ENCODE results near the gene DNAJB13.

Gene DNAJB13

DNA sequence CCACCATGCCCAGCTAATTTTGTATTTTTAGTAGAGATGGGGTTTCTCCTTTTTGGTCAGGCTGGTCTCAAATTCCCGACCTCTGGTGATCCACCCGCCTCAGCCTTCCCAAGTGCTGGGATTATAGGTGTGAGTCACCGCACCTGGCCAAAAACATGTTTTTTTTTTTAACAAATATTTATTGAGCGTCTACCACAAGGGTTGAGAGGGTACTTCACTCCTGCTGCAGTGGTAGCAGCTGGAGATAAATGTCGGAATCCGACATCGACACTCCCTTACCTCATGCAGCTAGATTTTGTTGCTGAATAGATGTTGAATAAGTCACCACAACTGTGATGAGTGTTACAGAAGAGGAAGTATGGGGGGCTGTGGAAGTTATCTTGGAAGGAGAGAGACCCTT is 971 bp downstream of the DNAJB13 start:
- no peak for DNase-seq (ENCODE audit: low spot score)

DNA sequence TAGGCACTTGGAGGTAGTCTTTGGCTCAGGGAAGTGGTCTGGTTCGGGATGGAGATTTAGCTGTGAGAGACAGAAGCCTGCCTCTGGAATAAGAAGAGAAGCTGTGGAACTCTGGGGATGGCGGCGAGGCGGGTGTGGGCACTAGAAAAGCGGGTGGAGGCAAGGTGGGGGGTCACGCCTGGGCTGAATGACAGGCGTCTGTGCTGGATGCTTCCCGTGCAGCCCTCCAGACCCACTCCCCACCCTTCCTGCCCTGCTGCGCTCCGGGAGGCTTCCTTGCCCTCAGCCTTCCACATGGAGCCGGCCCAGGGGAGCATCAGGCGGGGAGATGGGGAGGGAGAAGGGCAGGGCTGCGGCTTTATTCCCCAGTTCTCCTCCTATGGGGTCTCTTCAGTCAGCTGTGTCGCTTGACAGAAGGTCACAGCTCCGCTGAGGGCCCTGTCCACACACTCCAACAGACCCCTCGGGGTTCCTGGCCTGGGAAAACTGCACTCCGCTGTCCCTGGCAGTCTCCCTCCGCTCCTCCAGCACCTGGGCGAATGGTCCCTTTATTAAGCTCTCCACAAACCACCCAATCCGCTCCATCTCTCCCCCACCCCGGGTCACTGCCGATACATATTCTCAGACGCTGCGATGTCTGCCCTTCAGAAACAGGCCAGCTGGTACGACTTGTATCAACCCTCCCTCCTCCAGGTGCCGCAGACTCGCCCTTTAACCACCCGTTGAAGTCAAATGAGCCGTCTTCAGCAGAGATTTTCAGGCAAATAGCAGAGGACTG is 6.2 kb downstream of the DNAJB13 start:
- no peak for DNase-seq (ENCODE audit: low spot score)

DNA sequence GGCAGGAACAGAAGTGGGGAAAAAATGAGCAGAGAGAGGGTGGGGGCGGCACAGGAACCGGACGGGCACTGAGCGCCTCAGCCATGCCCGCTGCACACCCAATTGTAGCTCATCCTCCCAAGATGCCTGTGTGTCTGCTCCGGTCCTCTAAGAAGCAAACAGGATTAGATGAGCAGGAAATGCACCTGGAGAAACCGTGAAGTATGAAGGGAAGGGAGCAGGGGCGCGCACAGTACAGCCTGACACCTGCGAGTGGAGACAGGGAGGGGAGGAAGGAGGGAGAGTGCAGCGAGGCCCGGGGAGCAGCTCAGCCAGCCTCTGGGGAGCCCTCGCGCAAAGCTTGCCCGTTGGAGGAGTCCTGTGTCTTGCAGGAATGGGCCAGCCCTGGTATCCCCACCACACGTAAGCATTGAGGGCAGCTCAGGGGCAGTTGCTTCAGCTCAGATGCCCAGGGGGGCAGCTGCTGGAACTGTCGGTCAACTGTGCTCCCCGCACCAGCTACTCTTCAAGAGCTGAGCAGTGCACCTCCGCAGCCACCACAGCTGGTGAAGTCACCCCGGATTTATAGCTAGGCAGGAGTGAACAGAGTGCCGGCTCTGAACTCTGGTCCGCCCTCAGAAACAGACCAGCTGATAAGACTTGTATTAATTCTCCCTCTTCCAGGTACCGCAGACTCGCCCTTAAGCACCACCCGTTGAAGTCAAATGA is 7.0 kb downstream of the DNAJB13 start:
- no peak for DNase-seq (ENCODE audit: low spot score)

DNA sequence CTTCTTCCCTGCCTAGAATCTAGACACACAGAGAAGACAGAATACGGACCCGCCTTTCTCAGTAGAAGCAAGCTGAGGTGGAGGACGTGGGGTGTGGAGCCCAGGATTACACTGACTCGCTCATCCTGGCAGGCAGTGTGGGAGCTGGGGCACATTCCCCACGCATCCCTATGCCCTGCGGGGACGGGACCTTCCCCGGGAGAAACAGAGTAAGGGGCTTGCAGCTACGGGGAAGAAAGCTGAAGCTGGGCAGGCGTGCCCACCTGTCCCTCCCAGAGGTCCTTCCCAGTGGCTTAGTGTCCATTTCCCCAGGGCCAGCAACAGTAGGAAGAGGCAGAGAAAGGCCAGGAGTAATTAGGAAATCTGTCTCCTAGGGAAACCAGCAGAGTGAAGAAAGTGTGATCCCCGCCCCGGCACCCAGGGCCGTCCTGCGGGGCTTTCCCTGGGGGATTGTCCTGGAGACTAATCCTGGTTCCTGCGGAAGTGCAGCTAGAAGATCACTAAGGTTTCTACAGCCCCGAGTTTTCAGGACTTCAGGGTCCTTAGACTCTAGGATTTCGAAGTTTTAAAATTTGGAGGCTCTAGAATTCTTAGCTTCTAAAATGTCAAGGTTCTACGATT is 7.8 kb downstream of the DNAJB13 start:
- no peak for DNase-seq (ENCODE audit: low spot score)

DNA sequence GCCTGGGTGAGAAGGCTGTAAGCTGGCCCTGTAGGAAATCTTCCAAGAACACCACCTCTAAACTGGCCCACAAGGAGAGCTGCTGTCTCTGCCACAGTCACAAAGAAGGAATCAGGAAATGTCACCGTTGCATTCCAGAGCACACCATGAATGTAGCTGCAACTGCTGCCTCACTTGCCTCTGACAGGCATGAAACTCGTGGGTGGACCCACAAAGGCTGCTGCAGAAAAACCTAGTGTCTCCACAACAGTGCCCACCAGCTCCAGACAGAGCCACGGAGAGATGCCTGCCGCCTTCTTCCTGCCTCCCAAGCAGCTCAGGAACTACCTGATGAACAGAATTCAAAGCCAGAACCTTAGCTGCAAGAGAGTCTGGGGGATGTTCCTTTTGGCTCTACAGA is 10.5 kb downstream of the DNAJB13 start:
- no peak for DNase-seq (ENCODE audit: low spot score)

DNA sequence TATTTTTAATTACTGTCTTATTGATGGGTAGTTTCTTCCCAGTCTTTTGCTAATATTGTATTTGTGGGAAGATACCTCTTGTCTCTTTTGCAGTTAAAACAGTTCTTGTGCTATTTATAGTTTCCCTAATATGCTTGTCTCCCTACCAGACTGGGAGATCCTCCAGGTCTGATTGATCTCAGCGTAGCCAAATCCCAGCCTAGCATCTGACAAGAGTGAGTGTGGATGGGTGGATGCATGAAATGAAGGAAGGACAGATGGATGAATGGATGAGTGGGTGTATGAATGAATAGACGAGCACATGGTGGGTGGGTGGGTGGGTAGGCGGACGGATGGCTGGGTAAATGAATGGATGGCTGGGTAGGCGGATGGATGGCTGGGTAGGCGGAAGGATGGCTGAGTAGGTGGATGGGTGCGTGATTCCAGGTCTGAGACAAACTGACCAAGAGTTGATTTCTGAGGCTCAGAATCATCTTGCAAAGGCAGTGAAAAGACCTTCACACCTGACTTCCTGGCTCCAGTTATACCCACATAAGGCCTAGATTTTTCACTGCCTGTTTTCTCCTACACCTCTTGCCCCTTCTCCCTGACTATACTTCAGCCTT is 11.4 kb downstream of the DNAJB13 start:
- DNase-seq (ENCODE audit: low spot score), result no peak

DNA sequence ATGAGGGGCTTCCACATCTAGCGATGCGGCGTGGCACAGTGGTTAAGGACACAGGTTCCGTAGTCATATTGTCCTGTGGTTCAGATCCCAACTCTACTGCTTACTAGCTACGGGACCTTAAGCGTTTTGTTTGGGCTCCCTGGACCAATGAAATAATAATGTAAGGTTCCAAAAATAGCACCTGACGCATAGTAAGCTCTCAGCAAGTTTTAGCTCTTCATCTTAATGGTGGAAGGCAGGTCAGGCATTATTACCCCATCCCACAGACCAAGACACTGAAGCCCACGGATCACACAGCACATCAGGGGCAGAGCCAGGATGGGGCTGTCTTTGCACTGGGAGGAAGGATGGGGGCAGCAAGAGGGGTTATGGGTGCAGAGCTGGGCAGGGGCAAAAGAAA is 13.0 kb downstream of the DNAJB13 start:
- DNase-seq (ENCODE audit: low spot score), result no peak

DNA sequence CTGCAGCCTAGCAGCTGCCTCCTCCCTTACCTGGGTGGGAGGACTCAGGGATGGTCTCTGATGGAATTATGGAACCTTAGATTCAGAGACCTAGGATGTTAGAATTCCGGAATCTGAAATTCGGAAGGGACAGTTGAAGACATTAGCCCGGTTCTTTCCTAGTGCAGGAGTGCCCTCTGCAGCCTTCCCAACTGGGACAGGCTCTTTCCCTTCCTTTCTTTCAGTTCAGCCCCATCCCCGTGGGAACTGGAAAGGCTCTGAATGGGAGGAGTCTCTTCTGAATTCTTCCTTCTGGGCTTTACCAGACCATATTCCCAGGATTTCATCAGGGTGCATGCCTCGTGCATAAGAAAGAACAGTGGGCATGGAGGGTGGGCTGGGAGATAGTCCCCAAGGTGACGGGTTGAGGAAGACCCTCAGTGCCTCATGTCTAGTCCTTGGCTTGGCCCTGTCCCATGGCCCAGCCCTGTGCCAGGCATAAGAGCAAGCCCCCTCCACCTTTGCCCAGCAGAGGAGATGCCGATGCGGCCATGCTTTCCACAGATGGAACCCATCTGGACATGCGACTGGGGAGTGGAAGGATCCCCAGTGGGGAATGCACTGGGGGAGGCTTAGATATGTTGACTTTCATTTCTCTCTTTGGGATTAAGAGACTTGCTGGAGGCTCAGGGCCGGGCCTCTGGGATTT is 14.4 kb downstream of the DNAJB13 start:
- no peak for DNase-seq (ENCODE audit: low spot score)

DNA sequence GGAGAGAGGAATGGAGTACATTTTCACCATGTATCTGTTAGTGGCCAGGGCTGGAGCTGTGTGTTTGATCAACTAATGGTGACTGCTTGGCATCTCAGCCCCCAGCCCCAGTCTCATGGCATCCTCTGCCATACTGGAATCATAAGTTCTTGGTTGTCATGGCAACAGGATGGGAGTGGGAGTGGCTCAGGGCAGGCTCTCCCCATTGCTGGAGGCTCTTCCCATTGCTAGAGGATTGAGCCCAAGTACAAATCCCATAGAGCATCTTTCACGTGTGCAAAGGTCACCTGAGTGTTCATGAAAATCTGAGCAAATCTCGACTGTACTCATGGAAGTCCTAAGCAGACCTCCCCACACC is 14.9 kb downstream of the DNAJB13 start:
- no peak for DNase-seq (ENCODE audit: low spot score)

DNA sequence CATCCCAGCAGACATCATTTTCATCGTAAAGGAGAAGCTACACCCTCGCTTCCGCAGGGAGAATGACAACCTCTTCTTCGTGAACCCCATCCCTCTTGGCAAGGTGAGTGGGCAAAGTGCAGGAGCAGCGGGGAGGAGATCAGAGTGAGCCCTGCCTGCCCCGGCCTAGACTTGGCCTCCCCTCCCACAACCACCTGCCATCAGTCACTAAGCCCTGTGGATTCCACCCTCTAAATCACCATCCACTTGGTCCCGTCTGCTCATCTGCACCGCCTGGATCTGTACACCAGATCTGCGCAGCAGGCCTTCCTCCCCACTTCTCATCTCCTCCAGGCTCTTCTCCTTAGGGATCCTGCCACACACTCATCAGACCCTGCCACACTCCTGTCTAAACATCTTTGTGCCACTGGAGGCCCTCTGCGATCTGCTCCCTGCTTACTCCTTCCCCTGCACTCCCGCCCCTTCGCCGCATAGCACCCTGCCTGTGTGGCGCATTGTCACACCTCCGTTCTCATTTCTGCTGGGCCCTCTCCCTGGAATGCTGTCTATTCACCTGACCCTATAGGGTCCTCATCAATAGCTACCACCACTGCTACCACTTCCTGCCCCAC is 17.6 kb downstream of the DNAJB13 start:
- DNase-seq (ENCODE audit: low spot score), result no peak

DNA sequence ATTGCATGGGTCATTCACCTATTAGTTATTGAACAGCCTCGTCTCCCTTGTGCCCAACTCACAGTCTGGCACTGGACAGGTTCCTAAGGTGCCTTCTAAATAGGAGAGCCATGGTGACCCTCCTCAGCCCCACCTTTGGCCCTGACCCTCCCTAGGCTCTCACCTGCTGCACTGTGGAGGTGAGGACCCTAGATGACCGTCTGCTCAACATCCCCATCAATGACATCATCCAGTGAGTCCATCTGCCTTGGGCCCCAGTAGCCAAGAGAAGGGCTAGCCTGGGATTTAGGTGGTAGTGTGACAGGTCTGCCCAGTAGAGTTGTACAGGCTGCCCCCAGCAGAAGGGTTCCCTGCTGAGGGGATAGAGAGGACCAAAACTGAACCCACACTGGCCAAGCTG is 18.3 kb downstream of the DNAJB13 start:
- DNase-seq (ENCODE audit: low spot score), result no peak

DNA sequence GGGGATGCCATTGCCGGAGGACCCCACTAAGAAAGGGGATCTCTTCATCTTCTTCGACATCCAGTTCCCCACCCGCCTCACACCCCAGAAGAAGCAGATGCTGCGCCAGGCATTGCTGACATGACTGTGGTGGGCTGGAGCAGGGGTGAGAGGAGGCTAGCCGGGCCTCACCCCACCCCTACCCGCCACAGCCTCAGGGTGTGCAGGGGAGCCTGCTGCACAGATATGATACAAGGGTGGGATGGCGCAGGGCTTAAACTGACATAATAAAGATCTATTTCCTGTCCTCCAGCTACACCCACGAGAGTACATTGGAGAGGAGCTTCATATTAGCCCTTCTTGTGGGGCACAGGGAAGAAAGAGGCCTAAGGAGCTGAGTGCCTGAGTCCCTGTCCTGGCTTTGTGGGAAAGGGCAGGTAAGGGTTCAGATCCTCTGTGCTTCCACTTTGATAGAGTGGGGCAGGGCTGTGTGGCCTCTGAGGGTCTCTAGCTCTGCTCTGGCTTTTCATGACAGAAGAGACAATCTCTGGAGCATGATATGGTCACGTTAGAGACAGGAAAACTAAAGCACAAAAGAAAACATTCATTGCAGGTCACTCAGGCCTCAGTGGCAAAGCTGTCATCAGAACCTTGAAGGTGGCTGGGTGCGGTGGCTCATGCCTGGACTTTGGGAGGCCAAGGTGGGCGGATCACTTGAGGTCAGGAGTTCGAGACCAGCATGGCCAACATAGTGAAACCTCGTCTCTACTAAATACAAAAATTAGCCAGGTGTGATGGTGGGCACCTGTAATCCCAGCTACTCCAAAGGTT is 19.4 kb downstream of the DNAJB13 start:
- peak; percentile 71 for DNase-seq (ENCODE audit: low spot score)

DNA sequence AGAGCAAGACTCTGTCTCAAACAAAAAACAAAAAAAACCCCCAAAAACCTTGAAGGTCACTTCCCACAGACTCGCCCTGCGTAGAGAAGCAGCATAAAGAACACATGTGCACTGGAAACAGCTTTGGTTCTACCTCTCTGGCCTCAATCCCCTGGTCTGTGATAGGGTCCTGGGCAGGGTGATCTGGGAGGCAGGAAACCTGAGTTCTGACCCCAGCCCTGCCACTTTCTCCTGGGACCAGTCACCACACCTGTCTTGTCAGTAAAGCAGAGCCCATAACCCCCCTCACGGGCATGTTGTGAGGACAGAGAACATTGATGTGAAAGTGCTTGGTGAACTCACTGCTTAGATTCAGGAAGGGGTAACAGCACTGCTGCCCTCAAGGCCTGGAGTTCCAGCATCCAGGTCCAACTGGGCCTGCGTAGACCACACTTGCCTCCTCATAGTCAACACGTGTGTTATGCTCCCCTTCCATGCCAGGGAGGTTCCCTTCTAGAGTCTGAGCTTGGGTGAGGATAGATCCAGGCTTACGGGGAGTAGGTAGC is 20.4 kb downstream of the DNAJB13 start:
- peak; percentile 41 for DNase-seq (ENCODE audit: low spot score)

DNA sequence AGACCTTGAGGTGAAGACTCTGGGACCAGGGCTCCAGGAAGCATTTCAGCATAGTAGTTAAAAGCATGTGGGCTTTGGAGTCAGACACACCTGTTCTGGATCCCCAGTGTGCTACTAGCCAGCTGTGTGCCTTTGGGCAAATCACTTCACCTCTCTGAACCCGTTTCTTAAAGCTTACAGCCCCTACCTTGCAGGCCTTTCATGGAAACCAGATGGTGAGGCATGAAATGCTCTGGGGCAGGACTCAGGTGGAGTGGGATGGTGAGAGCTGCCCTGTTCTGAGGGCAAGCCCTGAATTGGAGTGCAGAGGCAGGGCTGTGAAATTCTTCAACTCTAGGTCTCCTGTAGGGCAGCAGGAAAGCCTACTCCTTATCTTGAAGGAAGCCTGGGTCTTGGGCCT is 21.4 kb downstream of the DNAJB13 start:
- no peak for DNase-seq (ENCODE audit: low spot score)

DNA sequence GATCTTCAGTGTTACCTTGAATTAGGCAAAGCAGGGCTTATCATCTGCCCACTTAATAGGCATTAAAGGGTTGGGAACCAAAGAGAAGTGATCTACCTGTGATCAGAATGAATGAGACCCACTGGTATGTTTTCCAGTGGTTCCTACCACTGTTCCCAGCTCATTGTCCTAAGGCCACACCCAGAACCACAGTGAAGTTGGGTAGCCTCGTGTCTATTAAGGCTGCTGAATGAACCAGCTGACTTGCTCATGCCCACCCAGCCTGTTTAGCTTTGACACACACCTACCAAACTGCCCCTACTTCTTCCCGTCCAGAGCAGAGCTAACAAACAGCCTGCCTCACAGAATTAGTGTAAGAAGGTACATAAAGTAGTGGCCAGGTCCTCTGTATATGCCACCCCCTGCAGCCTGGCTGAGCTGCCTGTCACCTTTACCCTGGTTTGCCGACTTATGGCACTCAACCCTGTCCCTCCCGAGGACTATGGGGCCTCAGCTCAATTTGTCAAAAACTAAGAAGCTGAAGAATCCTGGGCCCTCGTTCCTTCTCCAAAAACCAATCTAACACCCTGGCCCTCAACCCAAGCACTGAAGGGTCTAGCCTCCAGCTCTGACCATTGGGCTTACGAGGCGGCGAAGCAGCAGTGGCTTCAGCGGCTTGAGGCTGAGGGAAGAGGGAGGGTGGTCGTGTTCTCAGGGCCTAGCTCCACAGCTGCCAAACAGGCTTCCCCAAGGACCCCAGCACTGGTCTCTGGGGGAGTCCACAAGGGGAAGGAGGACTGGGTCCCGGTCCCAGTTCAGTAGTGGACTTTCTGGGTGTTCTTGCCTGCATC is 22.0 kb downstream of the DNAJB13 start:
- DNase-seq (ENCODE audit: low spot score), result no peak

DNA sequence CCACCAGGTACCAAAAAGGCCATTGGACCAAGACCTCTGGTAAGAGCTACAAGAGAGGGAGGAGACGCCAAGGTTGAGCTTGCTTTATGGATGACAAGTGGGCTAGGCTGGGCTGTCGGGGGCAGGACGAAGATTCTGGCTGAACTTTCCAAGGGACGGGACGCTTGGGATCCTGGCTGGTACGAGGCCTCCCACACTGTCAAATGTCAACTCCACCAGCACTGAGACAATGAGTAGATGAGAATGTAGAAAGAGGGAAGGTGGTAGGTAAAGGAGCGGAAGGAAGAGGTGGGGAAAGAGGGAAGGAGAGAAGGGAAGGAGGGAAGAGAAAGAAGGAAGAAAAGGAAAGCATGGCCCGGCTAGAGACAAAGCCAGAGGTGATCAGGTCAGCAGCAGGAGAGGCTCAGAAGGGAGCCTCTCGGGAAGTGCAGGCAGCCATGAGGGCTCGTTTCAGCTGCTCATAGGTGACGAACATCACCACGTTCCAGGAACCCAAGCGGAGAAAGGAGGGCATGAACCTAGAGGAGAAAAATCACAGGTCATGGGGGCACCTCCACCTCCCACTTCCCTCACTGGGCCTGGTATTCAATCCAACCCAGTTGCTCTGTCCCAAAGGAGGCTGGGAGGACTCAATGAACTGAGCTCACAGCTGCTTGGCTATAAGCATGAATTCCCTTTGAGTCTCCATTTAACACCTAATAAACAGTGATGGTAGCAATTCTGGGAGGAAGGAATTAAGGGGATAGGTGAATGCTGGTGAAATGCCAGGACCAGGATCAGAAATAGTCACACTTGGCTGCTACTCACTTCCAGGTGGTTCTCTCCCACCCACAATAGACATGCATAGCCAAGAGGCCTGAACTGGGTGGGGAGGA is 24.0 kb downstream of the DNAJB13 start:
- DNase-seq (ENCODE audit: low spot score), result no peak

DNA sequence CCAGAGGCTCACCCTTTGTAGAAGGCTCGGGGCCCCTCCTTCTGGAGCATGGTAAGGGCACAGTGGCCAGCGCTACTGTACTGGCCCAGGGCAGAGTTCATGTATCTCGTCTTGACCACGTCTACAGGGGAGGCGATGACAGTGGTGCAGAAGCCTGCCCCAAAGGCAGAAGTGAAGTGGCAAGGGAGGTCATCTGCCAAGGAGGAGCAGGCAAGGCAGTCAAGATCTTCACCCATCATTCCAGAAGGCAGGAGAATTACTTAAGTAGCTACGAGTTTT is 24.6 kb downstream of the DNAJB13 start:
- no peak for DNase-seq (ENCODE audit: low spot score)

DNA sequence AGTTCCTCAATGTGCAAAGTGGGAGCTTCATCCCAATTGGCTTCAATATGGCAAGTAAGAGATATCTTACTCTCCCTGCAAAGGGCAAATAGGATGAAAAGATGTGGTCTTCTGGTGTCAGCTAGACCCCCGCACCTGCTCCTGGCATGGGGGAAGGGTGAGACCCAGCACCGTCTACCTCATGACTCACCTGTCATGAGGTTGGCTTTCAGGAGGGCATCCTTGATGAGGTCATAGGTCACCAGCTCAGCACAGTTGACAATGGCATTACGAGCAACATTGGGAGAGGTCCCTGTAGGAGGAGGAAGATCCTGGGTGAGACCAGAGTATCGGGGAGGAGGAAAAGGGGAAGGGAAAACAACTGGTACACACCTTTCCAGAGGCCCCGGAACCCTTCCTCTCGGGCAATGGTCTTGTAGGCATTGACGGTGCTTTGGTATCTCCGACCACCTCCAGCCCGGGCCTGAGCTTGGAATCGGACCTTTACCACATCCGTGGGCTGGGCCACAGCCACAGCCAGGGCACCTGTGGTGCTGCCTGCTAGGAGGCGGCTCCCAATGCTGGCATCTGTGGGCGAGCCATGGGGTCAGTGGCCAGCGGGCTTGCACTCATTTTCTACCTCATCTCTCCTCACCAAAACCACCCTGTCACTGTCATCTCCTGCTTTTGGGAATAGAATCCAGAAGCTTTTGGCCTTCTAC is 25.8 kb downstream of the DNAJB13 start:
- no peak for DNase-seq (ENCODE audit: low spot score)
